ENCODE results near the gene PILRA. TPM values are rescaled to one million over a fixed set of nuclear protein-coding genes. Genes with fewer than 3 reads are reported as not detected.
"Not testable (repeated sequence)": the region's sequence is repeated elsewhere in the genome, so short reads cannot be mapped to it uniquely, and the experiment has no call there.

Gene PILRA
- total and polyA plus RNA-seq, 2 of the 8 experiments (the other 6 are each of a cell fraction or from before 2014, with no cell fraction given): 7.6 to 10.6 TPM

- TF ChIP-seq JUND (IDR thresholded peaks at IDR 0.05; ENCODE audit: low read length) (no peak), BCL11A (IDR thresholded peaks at IDR 0.05; ENCODE audit: low read depth in 2 of 2, low read length in 2 of 2) (no peak), BRCA1 (IDR thresholded peaks at IDR 0.05; ENCODE audit: low read depth, low read length) (no peak)
These were observed 64.9 kb downstream of the PILRA start (continued) for GRCh38 chr7:100438172-100438571.

DNA sequence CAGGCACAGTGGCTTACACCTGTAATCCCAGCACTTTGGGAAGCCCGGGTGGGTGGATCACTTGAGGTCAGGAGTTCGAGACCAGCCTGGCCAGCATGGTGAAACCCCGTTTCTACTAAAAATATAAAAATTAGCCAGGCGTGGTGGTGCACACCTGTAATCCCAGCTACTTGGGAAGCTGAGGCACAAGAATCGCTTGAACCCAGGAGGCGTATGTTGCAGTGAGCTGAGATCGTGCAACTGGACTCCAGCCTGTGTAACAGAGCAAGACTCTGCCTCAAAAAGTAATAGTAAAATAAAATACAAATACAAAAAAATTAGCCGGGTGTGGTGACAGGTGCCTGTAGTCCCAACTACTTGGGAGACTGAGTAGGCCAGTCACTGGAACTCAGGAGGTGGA, 65.4 kb downstream of the PILRA start:
- H3K27me3 ChIP-seq (replicated peaks in 1 of 4; ENCODE audit: control insufficient read depth in 3 of 4, extremely low read depth in 1 of 4, insufficient read depth in 3 of 4, low read length in 3 of 4); H4K8ac ChIP-seq (ENCODE audit: extremely low read depth, insufficient read depth, low read length); FAIRE-seq; H2AFZ ChIP-seq (ENCODE audit: low read length); H3K23me2 ChIP-seq (ENCODE audit: low read depth, low read length); H3K9ac ChIP-seq (replicated peaks in 1 of 4; ENCODE audit: extremely low read depth in 1 of 4, low read depth in 3 of 4, low read length in 3 of 4); H2BK5ac ChIP-seq (ENCODE audit: low read depth, low read length); H3K18ac ChIP-seq (ENCODE audit: extremely low read depth, low read length); H3K56ac ChIP-seq (replicated peaks; ENCODE audit: insufficient read length, low read depth, low read length); H2BK120ac ChIP-seq (replicated peaks; ENCODE audit: low read depth, low read length); H3K14ac ChIP-seq (ENCODE audit: insufficient read length); H2AK5ac ChIP-seq (ENCODE audit: low read depth, low read length); H4K5ac ChIP-seq (ENCODE audit: insufficient read length, low read depth, low read length); H2BK15ac ChIP-seq (ENCODE audit: low read length); H3K4ac ChIP-seq (replicated peaks; ENCODE audit: insufficient read length, low read depth, low read length); H3K4me3 ChIP-seq (ENCODE audit: extremely low read depth in 1 of 4, insufficient read depth in 2 of 4, low read depth in 3 of 4, low read length in 4 of 4); H3K9me3 ChIP-seq (ENCODE audit: insufficient read depth in 2 of 2, low read depth in 1 of 2, low read length in 1 of 2); H3K27ac ChIP-seq (ENCODE audit: low read depth, low read length); H3K23ac ChIP-seq (ENCODE audit: insufficient read length); H4K91ac ChIP-seq (replicated peaks; ENCODE audit: insufficient read length, low read length); H2BK12ac ChIP-seq (ENCODE audit: low read depth, low read length); H2BK20ac ChIP-seq (ENCODE audit: low read length); H3K4me1 ChIP-seq (replicated peaks in 1 of 4; ENCODE audit: control insufficient read depth in 3 of 4, insufficient read depth in 4 of 4, low read length in 3 of 4); H4K20me1 ChIP-seq (replicated peaks in 1 of 2; ENCODE audit: control insufficient read depth in 1 of 2, insufficient read depth in 2 of 2, low read length in 2 of 2); H3K4me2 ChIP-seq (ENCODE audit: insufficient read depth in 1 of 2, low read depth in 2 of 2, low read length in 2 of 2); H3K79me1 ChIP-seq (ENCODE audit: low read depth, low read length); DNase-seq (ENCODE audit: low read depth in 1 of 2, low spot score in 2 of 2): not testable (repeated sequence)
- 87% methylated on average over 8 of the region's 8 CpGs; no CpG with 5 or more reads in 1 of the 2 experiments for WGBS, 2 experiments (ENCODE audit: extremely low coverage in 1 of 2, insufficient coverage in 1 of 2, insufficient read length in 1 of 2, insufficient replicate concordance in 2 of 2, low coverage in 1 of 2, low lambda C conversion rate in 2 of 2, missing lambda C conversion rate in 1 of 2)
- ChIA-PET CTCF (ENCODE audit: partially characterized antibody) (interaction anchor here (0.7 to 1.8 kb wide), 3 partner anchors 8 to 120 kb away, joined by 3 to 7 read pairs (median 3); no protein-coding TSS in a partner anchor), POLR2A (ENCODE audit: partially characterized antibody) (interaction anchor here (1.0 to 4.7 kb wide), 2 partner anchors 10 to 12 kb away, joined by 3 to 45 read pairs; partner anchors contain the start of genes MEPCE and ZCWPW1)
- Histone ChIP-seq H3K36me3 (ENCODE audit: control insufficient read depth in 2 of 4, insufficient read depth in 4 of 4, low read length in 3 of 4) (peaks cover 0 to 14% (median 8%) of the 10 kb centered on the region in 4 experiments; a peak in 5 of 8 replicates), H3K79me2 (ENCODE audit: control insufficient read depth in 1 of 2, insufficient read depth in 2 of 2, low read length in 2 of 2) (peaks cover 0 to 16% of the 10 kb centered on the region in 2 experiments; a peak in 2 of 4 replicates)
